HEK293T (cell line): ENCODE measurements around the gene PIAS4.

Experiments used
- CTCF ChIA-PET: fragments of 350-600 bp; formaldehyde crosslinking; extraction: SDS; loops from one replicate; lab custom pipeline; 2021; ENCODE audit warnings: antibody characterized with exemption, inconsistent platforms; lab: Yijun Ruan, JAX
- POLR2A ChIA-PET: fragments of 350-600 bp; formaldehyde crosslinking; extraction: SDS; loops from one replicate; lab custom pipeline; 2020; ENCODE audit warnings: antibody characterized with exemption, inconsistent platforms; lab: Yijun Ruan, JAX
- DNase-seq: peaks from one replicate; pipeline ENCODE4 v3.0.0; 2012; ENCODE audit warnings: mixed read lengths; ENCODE audit errors: extremely low spot score
- ARNT ChIP-seq: fragments of 450-650 bp; IDR thresholded peaks from 2 replicates; pipeline ENCODE4 v1.6.1; 2017; ENCODE audit warnings: mild to moderate bottlenecking
- BHLHE40 ChIP-seq: fragments of 450-650 bp; IDR thresholded peaks from 2 replicates; pipeline ENCODE4 v1.6.1; 2016; ENCODE audit warnings: mild to moderate bottlenecking, moderate library complexity, borderline replicate concordance
- CTBP1 ChIP-seq: fragments of 450-650 bp; IDR thresholded peaks from 2 replicates; pipeline ENCODE4 v1.6.1; 2016; ENCODE audit warnings: borderline replicate concordance
- ELF4 ChIP-seq: fragments of 450-650 bp; IDR thresholded peaks from 2 replicates; pipeline ENCODE4 v1.6.1; 2017; ENCODE audit warnings: antibody characterized with exemption
- FOXA1 ChIP-seq: fragments of 450-650 bp; IDR thresholded peaks from 2 replicates; pipeline ENCODE4 v1.6.1; 2016; ENCODE audit warnings: mild to moderate bottlenecking
- FOXK2 ChIP-seq: fragments of 450-650 bp; IDR thresholded peaks from 2 replicates; pipeline ENCODE4 v1.6.1; 2016; ENCODE audit warnings: mild to moderate bottlenecking
- FOXM1 ChIP-seq: fragments of 450-650 bp; IDR thresholded peaks from 2 replicates; pipeline ENCODE4 v1.6.1; 2017; ENCODE audit warnings: mild to moderate bottlenecking, borderline replicate concordance
- HDGF ChIP-seq: fragments of 450-650 bp; IDR thresholded peaks from 2 replicates; pipeline ENCODE4 v1.6.1; 2017; ENCODE audit warnings: antibody characterized with exemption, borderline replicate concordance
- L3MBTL2 ChIP-seq: fragments of 450-650 bp; conservative IDR thresholded peaks from 2 replicates; pipeline ENCODE4 v1.6.1; 2016; ENCODE audit warnings: mild to moderate bottlenecking
- LEF1 ChIP-seq: fragments of 450-650 bp; IDR thresholded peaks from 2 replicates; pipeline ENCODE4 v1.6.1; 2017; ENCODE audit warnings: mild to moderate bottlenecking, borderline replicate concordance
- NFRKB ChIP-seq: fragments of 450-650 bp; IDR thresholded peaks from 2 replicates; pipeline ENCODE4 v1.6.1; 2016; ENCODE audit warnings: mild to moderate bottlenecking, moderate library complexity
- PKNOX1 ChIP-seq: fragments of 450-650 bp; IDR thresholded peaks from 2 replicates; pipeline ENCODE4 v1.6.1; 2016
- SP1 ChIP-seq: fragments of 450-650 bp; IDR thresholded peaks from 2 replicates; pipeline ENCODE4 v1.6.1; 2017
- SUZ12 ChIP-seq: fragments of 450-650 bp; IDR thresholded peaks from 2 replicates; pipeline ENCODE4 v1.6.1; 2016; ENCODE audit warnings: mild to moderate bottlenecking
- TARDBP ChIP-seq: fragments of 450-650 bp; IDR thresholded peaks from 2 replicates; pipeline ENCODE4 v1.6.1; 2016
- ZNF384 ChIP-seq: fragments of 450-650 bp; IDR thresholded peaks from 2 replicates; pipeline ENCODE4 v1.6.1; 2016

PIAS4 gene

GRCh38 chr19:4082172-4082571 lies 74.6 kb downstream of the PIAS4 start:
- POLR2A ChIA-PET = interaction anchor here (1.0 kb wide), 1 partner anchor 97 kb away, joined by 3 read pairs; the partner anchor contains the start of gene EEF2
- CTCF ChIA-PET = no interaction called here
- TF ChIP-seq ELF4 (no peak), L3MBTL2 (no peak), HDGF (no peak), ZNF384 (no peak), LEF1 (no peak), ARNT (no peak), TARDBP (no peak), PKNOX1 (no peak), SUZ12 (no peak)
- no peak for DNase-seq

DNA sequence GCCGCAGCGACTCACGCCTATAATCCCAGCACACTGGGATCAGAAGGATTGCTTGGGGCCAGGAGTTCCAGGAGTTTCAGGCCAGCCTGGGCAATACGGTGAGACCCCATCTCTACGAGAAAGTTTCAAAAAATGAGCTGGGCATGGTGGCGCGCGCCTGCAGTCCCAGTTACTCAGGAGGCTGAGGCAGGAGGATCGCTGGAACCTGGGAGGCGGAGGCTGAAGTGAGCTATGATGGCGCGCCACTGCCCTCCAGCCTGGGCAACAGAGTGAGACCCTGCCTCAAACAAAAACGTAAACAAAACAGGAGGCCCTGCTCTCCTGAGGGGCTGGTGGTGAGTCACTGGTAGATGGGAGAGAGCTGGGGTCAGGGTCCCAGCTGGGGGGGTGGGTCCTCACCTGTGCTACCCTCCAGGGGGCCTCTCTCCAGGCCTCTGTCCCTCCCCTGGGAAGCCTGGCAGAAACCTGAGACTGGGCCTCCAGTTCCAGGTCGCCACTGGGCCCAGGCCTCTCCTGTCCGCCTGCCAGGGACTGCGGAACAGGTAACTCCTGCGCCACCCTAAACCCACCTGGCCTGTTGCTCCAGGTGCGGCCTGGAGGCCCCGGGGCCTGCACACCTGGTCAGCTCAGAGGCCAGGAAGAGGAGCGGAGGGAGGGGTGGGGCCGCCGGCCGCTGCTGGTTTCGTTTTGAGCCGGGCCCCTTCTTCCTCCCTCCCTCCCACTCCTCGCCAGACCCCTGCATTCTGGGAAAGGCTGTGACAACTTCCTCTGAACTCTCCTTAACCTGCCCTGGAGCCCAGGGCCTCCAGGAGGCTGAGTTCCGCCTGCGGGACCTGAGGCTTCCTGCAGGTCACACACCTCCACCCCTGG lies 76.4 kb downstream of the PIAS4 start:
- ChIA-PET POLR2A (no interaction called here), CTCF (no interaction called here)
- DNase-seq = no peak

DNA sequence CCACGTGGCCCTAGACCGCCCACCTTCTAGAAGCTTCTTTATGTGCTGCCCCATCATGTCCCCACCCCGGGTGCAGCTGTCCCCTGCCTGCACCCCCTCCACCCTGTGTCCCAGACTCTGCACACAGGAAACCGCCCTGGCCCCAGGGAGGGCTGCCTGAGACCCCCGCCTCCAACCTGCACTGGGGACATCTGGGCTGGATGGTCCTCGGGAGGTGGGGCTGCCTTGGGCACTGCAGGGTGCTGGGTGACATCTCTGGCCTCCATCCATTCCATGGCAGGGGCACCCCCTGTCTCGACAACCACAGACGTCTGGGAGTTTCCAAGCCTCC lies 77.0 kb downstream of the PIAS4 start:
- DNase-seq = no peak
- POLR2A ChIA-PET = no interaction called here
- CTCF ChIA-PET = no interaction called here
- TF ChIP-seq SP1 (no peak), L3MBTL2 (no peak), FOXK2 (no peak), ELF4 (no peak), HDGF (no peak), ZNF384 (no peak), FOXA1 (no peak), TARDBP (no peak), SUZ12 (no peak), PKNOX1 (no peak), FOXM1 (no peak), ARNT (no peak), BHLHE40 (no peak), NFRKB (no peak), CTBP1 (no peak), LEF1 (no peak)

More for the DNA sequence above, 76.4 kb downstream of the PIAS4 start:
- no peak for TF ChIP-seq FOXK2

DNA sequence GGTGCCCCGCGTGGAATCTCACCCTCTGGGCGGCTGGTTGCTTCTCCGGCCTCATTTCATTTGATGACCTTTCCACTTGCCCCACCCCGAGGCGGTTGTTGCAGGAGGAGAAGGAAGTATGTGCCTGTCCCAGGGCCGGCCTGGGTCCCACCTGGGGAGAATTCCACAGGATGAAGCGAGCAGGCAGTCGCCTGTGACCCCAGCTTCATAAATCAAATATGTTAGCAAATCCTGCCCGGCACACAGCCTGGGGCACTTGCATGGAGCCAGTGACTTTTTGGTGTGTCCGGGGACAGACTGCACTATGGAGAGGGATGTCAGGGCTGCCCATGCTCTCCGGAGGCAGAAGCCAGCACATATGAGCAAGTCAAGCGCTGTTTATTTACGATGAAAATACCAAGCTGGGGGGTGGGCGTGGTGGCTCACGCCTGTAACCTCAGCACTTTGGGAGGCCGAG lies 78.9 kb downstream of the PIAS4 start:
- TF ChIP-seq PKNOX1 = no peak; the same call in none of the 2 replicates
- TF ChIP-seq FOXM1 = no peak
- no peak for TF ChIP-seq LEF1
- TF ChIP-seq TARDBP = no peak
- TF ChIP-seq BHLHE40 = no peak
- TF ChIP-seq L3MBTL2 = no peak
- TF ChIP-seq CTBP1 = no peak
- no peak for TF ChIP-seq FOXA1
- TF ChIP-seq HDGF = no peak
- TF ChIP-seq ARNT = no peak
- TF ChIP-seq FOXK2 = no peak
- no peak for TF ChIP-seq NFRKB
- DNase-seq = no peak
- ChIA-PET CTCF (interaction anchor here (0.6 kb wide), 1 partner anchor 99 kb away, joined by 3 read pairs; no protein-coding TSS in a partner anchor), POLR2A (interaction anchor here (1.5 kb wide), 1 partner anchor 11 kb away, joined by 4 read pairs; no protein-coding TSS in a partner anchor)

DNA sequence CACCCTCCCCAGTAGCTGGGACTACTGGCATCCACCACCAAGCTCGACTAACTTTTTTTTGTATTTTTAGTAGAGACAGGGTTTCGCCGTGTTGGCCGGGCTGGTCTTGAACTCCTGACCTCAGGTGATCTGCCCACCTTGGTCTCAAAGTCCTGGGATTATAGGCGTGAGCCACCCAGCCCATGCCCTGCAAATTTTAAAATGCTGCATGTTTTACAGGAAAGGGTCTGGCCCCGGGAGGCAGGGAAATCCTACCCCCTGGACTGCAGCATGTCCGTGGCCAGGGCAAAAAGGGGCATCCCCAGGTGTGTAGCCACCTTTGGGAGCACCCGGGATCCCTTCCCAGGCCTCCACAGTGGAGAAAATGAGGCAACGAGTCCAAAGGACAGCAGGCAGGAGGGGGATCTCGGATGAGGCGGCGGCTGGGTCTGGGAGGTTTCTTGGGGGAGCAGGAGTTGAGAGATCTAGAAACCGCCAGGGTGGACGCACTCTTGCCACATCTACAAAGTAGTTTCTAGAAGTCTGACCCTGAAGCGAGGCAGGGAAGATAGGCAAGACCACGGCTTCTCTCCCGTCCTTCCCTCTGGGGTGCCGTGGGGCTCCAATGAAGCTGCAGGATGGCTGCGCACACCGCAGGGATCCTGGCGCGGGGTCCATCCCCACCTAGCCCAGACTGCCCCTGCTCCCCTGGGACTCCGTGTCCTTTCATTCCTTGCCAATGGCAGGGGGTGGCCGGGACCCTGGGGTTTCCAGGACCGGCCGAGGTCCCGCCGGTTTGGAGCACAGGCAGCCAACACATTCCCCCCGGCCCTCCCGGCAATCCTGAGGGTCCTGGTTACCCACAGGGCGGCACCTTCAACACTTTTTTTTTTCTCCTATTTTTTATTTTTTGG lies 80.5 kb downstream of the PIAS4 start:
- ChIA-PET POLR2A (interaction anchor here (1.5 kb wide), 1 partner anchor 10 kb away, joined by 4 read pairs; no protein-coding TSS in a partner anchor), CTCF (no interaction called here)
- no peak for DNase-seq
- no peak for TF ChIP-seq ARNT
- no peak for TF ChIP-seq ZNF384
- no peak for TF ChIP-seq L3MBTL2
- TF ChIP-seq TARDBP = no peak
- no peak for TF ChIP-seq FOXK2
- TF ChIP-seq SUZ12 = no peak
- TF ChIP-seq CTBP1 = no peak
- no peak for TF ChIP-seq FOXA1
- TF ChIP-seq NFRKB = no peak
- TF ChIP-seq HDGF = no peak

- no peak for DNase-seq
- POLR2A ChIA-PET = no interaction called here
- TF ChIP-seq SUZ12 = no peak
- no peak for TF ChIP-seq FOXA1
- TF ChIP-seq NFRKB = no peak
- TF ChIP-seq SP1 = no peak
- TF ChIP-seq PKNOX1 = no peak
- no peak for TF ChIP-seq FOXK2
- no peak for TF ChIP-seq CTBP1
- no peak for TF ChIP-seq LEF1
- TF ChIP-seq FOXM1 = no peak
- CTCF ChIA-PET = no interaction called here
These were observed 81.4 kb downstream of the PIAS4 start for GRCh38 chr19:4088975-4089374.
